KG1 (cell line): ENCODE results near the gene APOBEC3A.

ENCODE experiments used
- DNase-seq: peaks from one replicate; lab custom pipeline; 2025; lab: John Stamatoyannopoulos, UW

Gene APOBEC3A

DNA sequence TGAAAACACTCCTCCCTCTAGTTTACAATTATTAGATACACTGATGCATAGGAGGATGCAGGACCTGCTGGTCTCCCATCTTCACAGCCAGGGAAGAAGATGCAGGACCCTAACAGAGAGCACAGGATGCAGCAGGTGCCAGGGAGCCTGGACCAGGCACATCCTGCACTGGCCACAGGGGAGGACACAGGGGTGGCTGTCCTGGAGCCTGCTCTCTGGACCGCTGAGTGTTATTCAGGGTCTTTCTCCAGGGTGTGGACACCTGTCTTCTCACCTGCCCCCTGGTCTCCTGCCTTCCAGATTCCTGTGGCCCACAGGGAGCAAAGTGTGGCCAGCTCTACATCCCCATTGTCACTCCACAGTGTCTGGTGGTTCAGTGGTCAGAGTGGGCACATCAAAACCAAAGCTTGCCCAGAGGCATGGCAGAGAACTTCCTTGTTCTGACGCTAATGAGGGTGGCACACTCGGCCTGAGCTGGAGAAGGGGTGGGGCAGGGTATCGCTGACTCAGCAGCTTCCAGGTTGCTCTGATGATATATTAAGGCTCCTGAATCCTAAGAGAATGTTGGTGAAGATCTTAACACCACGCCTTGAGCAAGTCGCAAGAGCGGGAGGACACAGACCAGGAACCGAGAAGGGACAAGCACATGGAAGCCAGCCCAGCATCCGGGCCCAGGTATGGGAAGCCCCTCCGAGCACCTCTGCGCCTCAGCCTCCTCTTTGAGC lies at the start of gene APOBEC3A:
TSS of gene APOBEC3A (plus strand) at position 564 of the 725 bp plus-strand sequence. CDS start at position 647, 83 bp downstream.
- DNase-seq, result no peak

- no peak for DNase-seq
Measured at GRCh38 chr22:38907767-38908166, 49.6 kb upstream of the APOBEC3A start.

DNA sequence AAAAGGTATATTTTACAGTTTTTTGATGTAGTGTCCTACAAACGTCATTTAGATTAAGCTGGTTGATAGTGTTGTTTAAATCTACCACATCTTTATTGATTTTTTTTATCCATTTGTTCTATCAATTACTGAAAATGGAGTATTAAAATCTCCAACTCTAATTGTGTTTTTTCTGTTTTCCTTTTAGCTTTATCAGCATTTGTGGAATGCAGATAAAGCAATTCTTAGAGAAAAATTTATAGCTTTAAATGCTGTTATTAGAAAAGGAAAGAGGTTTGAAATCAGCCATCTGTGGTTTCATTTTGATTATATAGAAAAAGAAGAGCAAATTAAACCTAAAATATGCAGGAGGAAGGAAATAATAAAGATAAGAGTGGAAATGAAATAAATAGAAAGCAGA lies 46.0 kb upstream of the APOBEC3A start:
- no peak for DNase-seq

GRCh38 chr22:38919631-38920190 lies 37.7 kb upstream of the APOBEC3A start:
- DNase-seq, result no peak

DNA sequence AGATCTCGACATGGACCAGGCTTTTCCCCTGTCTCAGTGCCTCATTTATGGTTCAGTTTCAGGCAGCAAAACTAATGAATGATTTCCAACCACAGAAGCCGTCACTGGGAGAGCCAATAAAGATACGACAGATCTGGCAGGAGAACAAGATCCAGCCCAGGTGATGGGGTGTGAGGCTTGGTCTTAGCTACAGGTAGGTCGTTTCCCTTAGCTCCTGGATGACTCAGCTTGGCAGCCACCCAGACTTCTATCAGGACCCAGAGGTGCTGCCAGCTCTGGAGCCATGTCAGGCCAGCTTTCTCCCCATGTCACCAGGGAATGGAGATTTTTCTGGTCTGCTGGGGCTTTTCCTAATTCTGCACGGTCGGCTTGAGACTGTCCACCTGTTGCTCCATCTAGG lies 36.3 kb upstream of the APOBEC3A start:
- no peak for DNase-seq

DNA sequence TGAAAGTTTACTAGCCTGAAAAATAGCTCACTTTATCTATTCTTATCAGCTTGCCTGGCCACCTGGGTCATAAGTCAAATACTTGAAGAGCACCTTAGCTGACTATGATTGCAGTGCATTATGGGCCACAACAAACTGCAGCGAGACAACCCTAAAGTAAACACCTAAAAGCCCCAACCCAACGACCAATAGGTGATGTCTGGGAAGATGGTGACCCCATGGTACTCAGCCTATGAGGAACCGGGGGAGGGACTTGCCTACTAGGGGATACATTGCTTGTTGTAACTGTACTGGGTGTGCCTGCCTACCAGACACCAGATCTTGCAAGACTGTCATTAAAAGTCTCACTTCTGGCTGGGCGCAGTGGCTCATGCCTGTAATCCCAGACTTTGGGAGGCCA lies 35.6 kb upstream of the APOBEC3A start:
- no peak for DNase-seq

- DNase-seq, result no peak
Measured at GRCh38 chr22:38923463-38924346, 33.7 kb upstream of the APOBEC3A start.

GRCh38 chr22:38924347-38924952 lies 33.0 kb upstream of the APOBEC3A start:
- no peak for DNase-seq

DNA sequence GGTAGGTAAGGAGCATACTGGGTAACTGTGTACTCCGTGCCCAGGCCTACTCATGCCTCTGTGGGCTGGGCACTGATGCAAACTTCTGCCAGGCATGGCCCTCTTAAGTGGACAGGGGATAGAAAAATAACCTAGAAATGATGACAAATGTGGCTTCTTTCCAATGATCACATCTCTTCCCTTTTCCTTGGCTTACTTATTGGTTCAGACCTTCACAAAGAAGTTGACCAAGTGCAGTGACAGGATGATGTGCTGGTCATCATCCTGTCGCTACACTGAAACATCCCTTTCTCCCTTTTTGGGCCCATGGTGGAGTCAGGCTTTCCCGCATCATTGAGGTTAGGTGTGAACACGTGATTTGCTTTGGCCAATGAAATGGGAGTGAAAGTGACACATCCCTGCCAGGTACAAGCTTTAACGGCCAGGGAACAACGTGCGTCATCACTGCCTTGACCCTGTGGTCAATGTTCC lies 31.8 kb upstream of the APOBEC3A start:
- DNase-seq, result no peak

DNA sequence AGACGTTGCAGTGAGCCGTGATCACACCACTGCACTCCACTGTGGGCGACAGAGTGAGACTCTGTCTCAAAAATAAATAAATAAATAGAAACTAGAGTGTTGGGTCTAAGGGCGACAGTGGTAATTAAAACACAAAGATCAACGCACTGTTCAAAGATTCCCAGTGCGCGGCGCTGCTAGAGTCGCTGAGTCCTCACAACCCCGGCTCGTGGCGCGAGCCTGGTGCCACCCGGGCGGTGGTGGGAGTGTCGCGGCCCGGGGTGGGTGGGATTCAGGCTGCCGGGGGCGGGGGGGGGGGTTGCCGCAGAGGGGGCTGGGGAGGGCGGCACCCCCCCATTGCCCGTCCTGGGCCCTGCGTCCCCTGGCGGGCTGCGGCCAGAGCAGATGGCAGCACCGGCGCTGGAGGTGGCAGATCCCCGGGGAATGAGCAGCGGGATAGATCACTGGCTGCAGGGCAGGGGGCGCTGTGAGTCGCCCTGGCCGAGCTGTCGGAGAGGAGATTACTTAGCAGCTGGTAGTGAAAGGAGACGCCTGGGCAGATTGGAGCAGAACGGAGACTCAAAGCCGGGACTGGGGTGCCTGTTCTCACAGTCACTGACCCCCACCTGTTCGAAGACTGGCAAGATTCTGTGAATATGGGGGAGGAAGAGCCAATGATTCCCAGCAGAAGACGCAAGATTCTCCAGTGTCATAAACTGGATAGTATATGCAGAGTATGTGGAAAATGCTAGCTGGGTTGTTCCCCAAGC lies 30.2 kb upstream of the APOBEC3A start:
- no peak for DNase-seq

DNA sequence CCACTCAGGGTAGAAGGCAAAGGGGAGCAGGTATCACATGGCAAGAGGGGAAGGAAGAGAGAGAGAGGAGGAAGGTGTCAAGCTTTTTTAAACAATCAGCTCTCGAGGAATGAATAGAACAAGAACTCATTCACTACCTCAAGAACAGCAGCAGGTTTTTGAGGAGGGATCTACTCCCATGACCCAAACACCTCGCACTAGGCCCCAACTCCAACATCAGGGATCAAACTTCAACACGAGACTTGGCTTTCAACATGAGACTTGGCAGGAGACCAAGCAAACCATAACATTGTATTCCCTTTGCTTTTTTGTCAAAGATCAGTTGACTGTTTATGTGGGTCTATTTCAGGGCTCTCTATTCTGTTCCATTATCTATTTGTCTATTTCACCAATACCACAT lies 26.9 kb upstream of the APOBEC3A start:
- DNase-seq, result no peak

DNA sequence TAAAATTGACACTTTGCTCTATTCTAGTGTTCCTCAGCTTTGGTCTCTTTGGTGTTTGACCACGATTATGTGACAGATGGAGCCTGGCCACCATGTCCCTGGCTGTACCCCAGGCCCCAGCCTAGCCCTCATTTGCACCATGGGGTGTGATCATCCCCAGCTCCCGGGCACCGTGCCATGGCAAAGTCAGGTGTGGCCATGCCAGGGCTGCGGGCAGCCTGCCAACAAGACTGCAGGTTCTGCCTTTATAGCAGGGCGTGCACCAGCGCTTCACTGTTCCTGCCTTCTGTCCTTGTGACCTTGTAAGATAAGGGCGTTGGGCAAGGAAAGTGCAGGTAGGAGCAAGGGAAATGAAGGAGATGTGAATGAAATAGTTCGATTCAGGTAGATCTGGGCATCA lies 22.4 kb upstream of the APOBEC3A start:
- no peak for DNase-seq

GRCh38 chr22:38935616-38936015 lies 21.8 kb upstream of the APOBEC3A start:
- DNase-seq, result no peak

DNA sequence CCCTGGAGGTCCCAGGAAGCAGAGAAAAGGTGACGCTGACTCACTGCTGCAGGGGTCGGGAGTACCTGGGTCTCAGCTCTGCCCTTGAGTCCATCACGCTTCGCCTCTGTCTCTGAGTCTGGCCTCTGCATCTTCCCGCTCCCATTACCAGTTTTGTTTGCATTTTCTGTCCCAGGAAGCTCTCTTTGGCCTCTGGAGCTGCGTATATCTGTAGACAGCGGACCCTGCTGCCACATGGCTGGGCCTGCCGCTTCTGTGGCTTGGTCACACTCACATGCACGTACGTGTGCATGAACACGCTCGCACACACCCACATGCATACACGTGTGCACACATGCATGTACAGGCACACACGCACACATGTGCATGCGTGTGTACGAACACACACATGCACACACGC lies 20.8 kb upstream of the APOBEC3A start:
- no peak for DNase-seq

GRCh38 chr22:38937036-38937435 lies 20.4 kb upstream of the APOBEC3A start:
- no peak for DNase-seq

GRCh38 chr22:38937541-38937940 lies 19.9 kb upstream of the APOBEC3A start:
- no peak for DNase-seq

DNA sequence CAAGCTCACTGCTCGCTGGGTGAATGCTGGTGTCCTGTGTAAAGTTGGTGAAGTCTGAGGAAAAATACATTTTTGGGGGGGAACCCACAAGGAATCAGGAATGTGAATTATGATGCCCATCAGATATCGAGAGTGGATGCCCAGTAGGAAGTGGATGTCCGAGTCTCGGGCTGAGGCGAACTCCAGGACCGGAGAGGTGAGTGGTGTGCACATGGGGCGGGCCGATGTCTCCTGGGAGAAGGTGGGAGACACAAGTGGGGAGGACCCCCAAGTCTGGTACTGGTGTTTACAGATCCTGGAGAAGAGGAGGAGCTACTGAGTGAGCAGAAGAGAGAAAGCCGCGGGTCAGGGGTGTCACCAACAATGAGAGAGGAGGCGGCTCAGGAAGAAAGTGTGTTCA lies 19.2 kb upstream of the APOBEC3A start:
- no peak for DNase-seq

- no peak for DNase-seq
Measured at GRCh38 chr22:38938925-38939324, 18.5 kb upstream of the APOBEC3A start.

GRCh38 chr22:38940811-38941384 lies 16.5 kb upstream of the APOBEC3A start:
- no peak for DNase-seq

GRCh38 chr22:38941488-38941987 lies 15.9 kb upstream of the APOBEC3A start:
- no peak for DNase-seq

DNA sequence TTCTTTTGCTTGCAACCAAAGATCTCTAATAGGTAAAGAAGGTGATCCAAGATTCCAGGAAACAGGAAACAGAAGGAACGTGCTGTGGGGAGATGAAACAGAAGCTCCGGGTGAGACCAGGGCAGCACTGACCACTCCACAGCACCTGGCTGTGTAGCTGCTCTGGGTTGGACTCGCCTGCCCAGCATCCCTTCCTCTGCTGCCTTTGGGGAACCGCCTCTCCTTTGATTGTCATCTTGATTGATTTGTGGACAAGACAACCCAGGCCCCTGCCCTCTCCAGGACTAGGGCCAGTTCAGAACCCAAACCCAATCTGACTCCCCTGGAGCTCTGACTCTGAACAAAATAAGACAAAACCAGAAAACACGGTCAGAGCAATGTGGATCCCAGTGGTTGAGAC lies 14.7 kb upstream of the APOBEC3A start:
- DNase-seq, result no peak
